Myocyte (in vitro differentiated cells): ENCODE measurements around the gene WBP2. TPM values are rescaled to one million over a fixed set of nuclear protein-coding genes. Genes with fewer than 3 reads are reported as not detected.
A peak's percentile ranks its signal among the peaks of the same experiment; 100 is the strongest.

Experiments used
- DNase-seq: peaks from one replicate; pipeline ENCODE4 v3.0.0-alpha.2; 2012; ENCODE audit warnings: low read depth
- total RNA-seq: library from RNA; depleted of rRNA; stranded (reverse); fragments of >200 nt; gene quantifications from 2 replicates; pipeline ENCODE4 v1.2.3, GENCODE V29; 2014

The WBP2 gene
- total RNA-seq, 1 donor from 2014 or later, result 47.5 TPM

- no peak for DNase-seq
Measured at GRCh38 chr17:75828741-75829140, 26.4 kb downstream of the WBP2 start.

GRCh38 chr17:75828076-75828400 is 27.1 kb downstream of the WBP2 start:
- no peak for DNase-seq

GRCh38 chr17:75827308-75828075 is 27.6 kb downstream of the WBP2 start:
- peak; percentile 59 for DNase-seq

- DNase-seq, result no peak
Measured at GRCh38 chr17:75826561-75827307, 28.4 kb downstream of the WBP2 start.

GRCh38 chr17:75825748-75826370 is 29.3 kb downstream of the WBP2 start:
- no peak for DNase-seq

- DNase-seq, result no peak
Measured at GRCh38 chr17:75825149-75825552, 30.0 kb downstream of the WBP2 start.

GRCh38 chr17:75824666-75825065 is 30.5 kb downstream of the WBP2 start:
- DNase-seq, result no peak

- DNase-seq, result no peak
Measured at GRCh38 chr17:75824050-75824552, 31.0 kb downstream of the WBP2 start.

- DNase-seq, result no peak
Measured at GRCh38 chr17:75823257-75824041, 31.7 kb downstream of the WBP2 start.

GRCh38 chr17:75822800-75823166 is 32.4 kb downstream of the WBP2 start:
- DNase-seq, result no peak

- no peak for DNase-seq
Measured at GRCh38 chr17:75822119-75822799, 32.9 kb downstream of the WBP2 start.

- DNase-seq, result no peak
Measured at GRCh38 chr17:75821552-75821951, 33.6 kb downstream of the WBP2 start.

- no peak for DNase-seq
Measured at GRCh38 chr17:75820094-75821080, 34.7 kb downstream of the WBP2 start.

GRCh38 chr17:75819678-75820077 is 35.5 kb downstream of the WBP2 start:
- DNase-seq, result no peak

GRCh38 chr17:75819116-75819515 is 36.0 kb downstream of the WBP2 start:
- DNase-seq, result peak; percentile 33

GRCh38 chr17:75818326-75818885 is 36.7 kb downstream of the WBP2 start:
- no peak for DNase-seq

GRCh38 chr17:75817571-75817970 is 37.6 kb downstream of the WBP2 start:
- no peak for DNase-seq

- no peak for DNase-seq
Measured at GRCh38 chr17:75816693-75817092, 38.4 kb downstream of the WBP2 start.

GRCh38 chr17:75815399-75815798 is 39.7 kb downstream of the WBP2 start:
- no peak for DNase-seq
